Astrocyte (in vitro differentiated cells and primary cell): ENCODE measurements around the gene NPHS1. TPM values are rescaled to one million over a fixed set of nuclear protein-coding genes. Genes with fewer than 3 reads are reported as not detected.
A peak's percentile ranks its signal among the peaks of the same experiment; 100 is the strongest.

ENCODE experiments used
- DNase-seq: peaks from one replicate; pipeline ENCODE4 v3.0.0-alpha.2; 2010; ENCODE audit warnings: low read depth
- FAIRE-seq: peaks from 2 replicates; lab custom pipeline; 2011; peaks lifted over from hg19 to GRCh38; lab: Jason Lieb, UNC
- H2AFZ ChIP-seq: 2 replicates; pipeline ENCODE4 v1.6.0; 2012; ENCODE audit warnings: low read depth, low read length, inconsistent platforms
- H3K27ac ChIP-seq: 2 replicates; pipeline ENCODE4 v1.5.1; 2011; ENCODE audit warnings: low read depth, low read length, inconsistent platforms
- H3K27me3 ChIP-seq: 2 replicates; pipeline ENCODE4 v1.6.0; 2011; ENCODE audit warnings: low read length, inconsistent platforms; ENCODE audit not compliant: insufficient read depth
- H3K36me3 ChIP-seq: 2 replicates; pipeline ENCODE4 v1.5.1; 2011; ENCODE audit warnings: low read length, inconsistent platforms; ENCODE audit not compliant: insufficient read depth
- H3K4me1 ChIP-seq: 2 replicates; pipeline ENCODE4 v1.5.1; 2011; ENCODE audit warnings: low read length, inconsistent platforms; ENCODE audit not compliant: insufficient read depth
- H3K4me2 ChIP-seq: 2 replicates; pipeline ENCODE4 v1.6.0; 2012; ENCODE audit warnings: low read length, inconsistent platforms
- H3K4me3 ChIP-seq: 2 replicates; pipeline ENCODE4 v1.5.1; 2011; ENCODE audit warnings: low read depth, mild to moderate bottlenecking, low read length, inconsistent platforms; ENCODE audit not compliant: insufficient read depth
- H3K79me2 ChIP-seq: 2 replicates; pipeline ENCODE4 v1.6.0; 2012; ENCODE audit warnings: mild to moderate bottlenecking, low read length, inconsistent platforms; ENCODE audit not compliant: insufficient read depth
- H3K9ac ChIP-seq: 2 replicates; pipeline ENCODE4 v1.6.0; 2012; ENCODE audit warnings: mild to moderate bottlenecking, low read length, inconsistent platforms
- H3K9me3 ChIP-seq: 2 replicates; pipeline ENCODE4 v1.5.1; 2012; ENCODE audit warnings: low read depth, mild to moderate bottlenecking, low read length, inconsistent platforms; ENCODE audit not compliant: insufficient read depth
- H4K20me1 ChIP-seq: 2 replicates; pipeline ENCODE4 v1.6.0; 2012; ENCODE audit warnings: low read length, inconsistent platforms; ENCODE audit not compliant: insufficient read depth
- H3K27ac Mint-ChIP-seq: one replicate; pipeline ENCODE4 v1.8.0; 2021; ENCODE audit warnings: mild to moderate bottlenecking, mixed read lengths; ENCODE audit not compliant: unreplicated experiment
- H3K27me3 Mint-ChIP-seq: one replicate; pipeline ENCODE4 v1.8.0; 2021; ENCODE audit warnings: low read depth, mixed read lengths; ENCODE audit not compliant: unreplicated experiment
- H3K36me3 Mint-ChIP-seq: one replicate; pipeline ENCODE4 v1.8.0; 2021; ENCODE audit warnings: low read depth, mixed read lengths; ENCODE audit not compliant: unreplicated experiment
- H3K4me1 Mint-ChIP-seq: one replicate; pipeline ENCODE4 v1.8.0; 2021; ENCODE audit warnings: low read depth, mixed read lengths; ENCODE audit not compliant: unreplicated experiment
- H3K4me3 Mint-ChIP-seq: one replicate; pipeline ENCODE4 v1.8.0; 2021; ENCODE audit warnings: mild to moderate bottlenecking, moderate library complexity, mixed read lengths; ENCODE audit not compliant: unreplicated experiment
- H3K9me3 Mint-ChIP-seq: one replicate; pipeline ENCODE4 v1.8.0; 2021; ENCODE audit warnings: mild to moderate bottlenecking, mixed read lengths; ENCODE audit not compliant: unreplicated experiment
- CTCF ChIP-seq: IDR thresholded peaks from 2 replicates; pipeline ENCODE4 v1.5.1; 2011; ENCODE audit warnings: low read depth, mild to moderate bottlenecking, inconsistent platforms, low read length, moderate library complexity; ENCODE audit not compliant: insufficient read depth
- EZH2 ChIP-seq: IDR thresholded peaks from 2 replicates; pipeline ENCODE4 v1.6.1; 2012; ENCODE audit warnings: mild to moderate bottlenecking, low read length, inconsistent platforms; ENCODE audit not compliant: insufficient read depth
- total RNA-seq: library from RNA; stranded (reverse); gene quantifications from 2 replicates; pipeline ENCODE4 v1.2.1, GENCODE V29; 2021

NPHS1 gene
- total RNA-seq, 1 donor from 2014 or later = not detected

- no peaks in the 10 kb centered on the region for H3K36me3 ChIP-seq
- peaks cover 73% of the 10 kb centered on the region for H3K27me3 Mint-ChIP-seq
- H2AFZ ChIP-seq = no peak overlapping the region
- peaks cover 5% of the 10 kb centered on the region for H3K36me3 Mint-ChIP-seq
- no peak overlapping the region for H3K9ac ChIP-seq
- H3K79me2 ChIP-seq = no peaks in the 10 kb centered on the region
- no peak overlapping the region for H3K27ac ChIP-seq
- no peaks in the 10 kb centered on the region for H3K4me1 Mint-ChIP-seq
- TF ChIP-seq CTCF = no peak
- TF ChIP-seq EZH2 = no peak
- peaks cover 26% of the 10 kb centered on the region for H3K27me3 ChIP-seq
- H3K9me3 Mint-ChIP-seq = no peaks in the 10 kb centered on the region
- H4K20me1 ChIP-seq = no peaks in the 10 kb centered on the region
- H3K9me3 ChIP-seq = no peaks in the 10 kb centered on the region
- DNase-seq (no peak), FAIRE-seq (no peak)
- H3K4me1 ChIP-seq = no peaks in the 10 kb centered on the region
- H3K27ac Mint-ChIP-seq = no peak overlapping the region
- H3K4me3 ChIP-seq = no peak overlapping the region
- no peak overlapping the region for H3K4me3 Mint-ChIP-seq
- no peak overlapping the region for H3K4me2 ChIP-seq
Observed at GRCh38 chr19:35862528-35862927, 10.2 kb upstream of the NPHS1 start.

DNA sequence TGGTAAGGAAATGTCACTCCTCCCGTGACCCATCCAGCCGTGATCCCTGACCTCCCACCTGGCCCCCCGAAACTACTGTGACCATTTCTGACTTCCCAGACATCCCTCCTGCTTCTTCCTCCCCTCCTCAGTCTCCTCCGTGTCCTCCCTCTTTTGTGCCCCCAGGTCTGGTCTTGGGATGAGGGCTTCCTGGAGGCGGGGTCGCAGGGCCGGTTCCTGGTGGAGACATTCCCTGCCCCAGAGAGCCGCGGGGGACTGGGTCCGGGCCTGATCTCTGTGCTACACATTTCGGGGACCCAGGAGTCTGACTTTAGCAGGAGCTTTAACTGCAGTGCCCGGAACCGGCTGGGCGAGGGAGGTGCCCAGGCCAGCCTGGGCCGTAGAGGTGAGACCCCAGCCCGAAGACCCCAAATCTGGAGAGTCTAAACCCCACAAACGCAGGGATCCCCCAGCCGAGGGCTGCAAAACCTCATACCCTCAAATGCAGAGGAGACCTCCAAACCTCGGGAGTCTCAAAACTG is 9.4 kb upstream of the NPHS1 start:
- H3K27me3 Mint-ChIP-seq = peaks cover 76% of the 10 kb centered on the region
- H3K9me3 Mint-ChIP-seq = no peaks in the 10 kb centered on the region
- no peak overlapping the region for H3K27ac Mint-ChIP-seq
- H3K27ac ChIP-seq = no peak overlapping the region
- H3K4me2 ChIP-seq = no peak overlapping the region
- H3K4me3 ChIP-seq = no peak overlapping the region
- H3K36me3 Mint-ChIP-seq = peaks cover 5% of the 10 kb centered on the region
- H3K4me1 ChIP-seq = no peaks in the 10 kb centered on the region
- H4K20me1 ChIP-seq = no peaks in the 10 kb centered on the region
- H3K4me3 Mint-ChIP-seq = no peak overlapping the region
- FAIRE-seq (no peak), DNase-seq (no peak)
- no peak overlapping the region for H2AFZ ChIP-seq
- H3K36me3 ChIP-seq = no peaks in the 10 kb centered on the region
- H3K9me3 ChIP-seq = no peaks in the 10 kb centered on the region
- no peak overlapping the region for H3K9ac ChIP-seq
- H3K79me2 ChIP-seq = no peaks in the 10 kb centered on the region
- no peak for TF ChIP-seq EZH2
- TF ChIP-seq CTCF = no peak
- H3K4me1 Mint-ChIP-seq = no peaks in the 10 kb centered on the region
- H3K27me3 ChIP-seq = peaks cover 32% of the 10 kb centered on the region

GRCh38 chr19:35860818-35861639 is 8.7 kb upstream of the NPHS1 start:
- no peak overlapping the region for H3K27ac Mint-ChIP-seq
- Histone ChIP-seq H2AFZ (no peak overlapping the region), H3K27me3 (peaks cover 38% of the 10 kb centered on the region), H3K4me3 (no peak overlapping the region), H3K9me3 (no peaks in the 10 kb centered on the region), H3K79me2 (no peaks in the 10 kb centered on the region), H3K9ac (no peak overlapping the region), H4K20me1 (no peaks in the 10 kb centered on the region), H3K27ac (no peak overlapping the region), H3K4me1 (no peaks in the 10 kb centered on the region), H3K36me3 (no peaks in the 10 kb centered on the region), H3K4me2 (no peak overlapping the region)
- peaks cover 5% of the 10 kb centered on the region for H3K36me3 Mint-ChIP-seq
- peak overlapping the region; percentile 56 for H3K4me3 Mint-ChIP-seq
- FAIRE-seq (no peak), DNase-seq (no peak)
- peaks cover 70% of the 10 kb centered on the region for H3K27me3 Mint-ChIP-seq
- no peaks in the 10 kb centered on the region for H3K9me3 Mint-ChIP-seq
- TF ChIP-seq EZH2 (peak; percentile 64), CTCF (no peak)
- no peaks in the 10 kb centered on the region for H3K4me1 Mint-ChIP-seq
